Osteoblast (primary cell): Measurements from ENCODE around the gene PSTPIP1. TPM values are rescaled to one million over a fixed set of nuclear protein-coding genes. Genes with fewer than 3 reads are reported as not detected.

Experiments
- DNase-seq: peaks from one replicate; pipeline ENCODE4 v3.0.0; 2011; ENCODE audit warnings: low spot score, mixed read lengths; ENCODE audit not compliant: insufficient read length; ENCODE audit errors: missing footprints
- H2AFZ ChIP-seq: 2 replicates; pipeline ENCODE4 v1.6.0; 2011; ENCODE audit warnings: mild to moderate bottlenecking, low read length
- H3K27ac ChIP-seq: 2 replicates; pipeline ENCODE4 v1.5.1; 2011; ENCODE audit warnings: mild to moderate bottlenecking, low read depth, low read length, moderate library complexity
- H3K27me3 ChIP-seq: 2 replicates; pipeline ENCODE4 v1.6.0; 2012; ENCODE audit warnings: mild to moderate bottlenecking, control low read depth, inconsistent platforms, low read length, moderate library complexity; ENCODE audit not compliant: insufficient read depth
- H3K36me3 ChIP-seq: 2 replicates; pipeline ENCODE4 v1.5.1; 2011; ENCODE audit warnings: mild to moderate bottlenecking, low read length, control low read depth, moderate library complexity; ENCODE audit not compliant: insufficient read depth
- H3K4me1 ChIP-seq: 2 replicates; pipeline ENCODE4 v1.5.1; 2011; ENCODE audit warnings: mild to moderate bottlenecking, low read length, control low read depth, moderate library complexity; ENCODE audit not compliant: insufficient read depth
- H3K4me2 ChIP-seq: 2 replicates; pipeline ENCODE4 v1.6.0; 2011; ENCODE audit warnings: mild to moderate bottlenecking, low read length; ENCODE audit not compliant: insufficient read depth
- H3K4me3 ChIP-seq: fragments of 200-600 bp; sonication (generic); 3 replicates; pipeline ENCODE4 v1.5.1; 2012; ENCODE audit warnings: mild to moderate bottlenecking, low read length, inconsistent platforms; ENCODE audit not compliant: insufficient read depth
- H3K79me2 ChIP-seq: 2 replicates; pipeline ENCODE4 v1.6.0; 2012; ENCODE audit warnings: mild to moderate bottlenecking, low read length, control low read depth, inconsistent platforms; ENCODE audit not compliant: insufficient read depth
- H3K9me3 ChIP-seq: 2 replicates; pipeline ENCODE4 v1.5.1; 2011; ENCODE audit warnings: low read depth, low read length, control low read depth
- H4K20me1 ChIP-seq: 2 replicates; pipeline ENCODE4 v1.6.0; 2012; ENCODE audit warnings: mild to moderate bottlenecking, low read length, control low read depth; ENCODE audit not compliant: insufficient read depth
- total RNA-seq: library from RNA; depleted of rRNA; stranded (reverse); fragments of >200 nt; gene quantifications from 2 replicates; pipeline ENCODE4 v1.2.3, GENCODE V29; 2012
- TF ChIP-seq, protein P1 (sequence below): IDR thresholded peaks from 2 replicates; pipeline ENCODE4 v1.5.1; 2011; ENCODE audit warnings: mild to moderate bottlenecking, low read depth, low read length, moderate library complexity; ENCODE audit errors: extremely low read depth

The PSTPIP1 gene
- total RNA-seq, 1 donor, result not detected

DNA sequence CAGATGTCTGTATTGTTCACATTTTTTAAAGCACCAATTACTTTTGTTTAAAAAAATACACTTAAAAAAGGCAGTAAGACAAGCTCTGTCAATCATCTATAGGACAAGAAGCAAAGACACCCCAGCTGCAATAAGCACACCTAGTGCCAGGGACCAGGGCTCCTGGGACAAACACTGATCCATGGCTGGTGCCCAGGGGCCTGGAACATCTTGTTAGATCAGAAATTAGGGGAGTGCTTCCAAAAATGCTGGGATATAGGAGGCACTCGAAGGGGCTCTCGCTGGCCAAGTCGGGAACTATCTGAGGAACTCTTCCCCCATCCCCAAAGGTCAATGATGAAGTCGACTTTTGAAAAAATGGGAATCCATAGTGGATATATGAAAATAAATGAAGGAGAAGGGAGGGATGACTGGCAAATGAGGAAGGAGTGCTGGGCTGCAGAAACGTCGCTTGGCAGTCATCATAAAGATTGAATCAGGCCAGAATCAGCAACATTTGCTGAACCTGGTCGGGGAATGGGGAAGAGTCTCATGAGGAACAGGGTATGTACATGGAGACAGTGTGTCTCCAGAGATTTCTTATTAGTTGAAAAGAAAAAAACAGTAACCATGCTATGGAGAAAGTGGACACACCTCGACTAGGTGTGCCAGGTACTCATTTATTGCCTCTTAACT lies 47.5 kb downstream of the PSTPIP1 start:
- no peaks in the 10 kb centered on the region for H3K9me3 ChIP-seq
- H3K27ac ChIP-seq, result no peak overlapping the region
- TF ChIP-seq, protein P1, sequence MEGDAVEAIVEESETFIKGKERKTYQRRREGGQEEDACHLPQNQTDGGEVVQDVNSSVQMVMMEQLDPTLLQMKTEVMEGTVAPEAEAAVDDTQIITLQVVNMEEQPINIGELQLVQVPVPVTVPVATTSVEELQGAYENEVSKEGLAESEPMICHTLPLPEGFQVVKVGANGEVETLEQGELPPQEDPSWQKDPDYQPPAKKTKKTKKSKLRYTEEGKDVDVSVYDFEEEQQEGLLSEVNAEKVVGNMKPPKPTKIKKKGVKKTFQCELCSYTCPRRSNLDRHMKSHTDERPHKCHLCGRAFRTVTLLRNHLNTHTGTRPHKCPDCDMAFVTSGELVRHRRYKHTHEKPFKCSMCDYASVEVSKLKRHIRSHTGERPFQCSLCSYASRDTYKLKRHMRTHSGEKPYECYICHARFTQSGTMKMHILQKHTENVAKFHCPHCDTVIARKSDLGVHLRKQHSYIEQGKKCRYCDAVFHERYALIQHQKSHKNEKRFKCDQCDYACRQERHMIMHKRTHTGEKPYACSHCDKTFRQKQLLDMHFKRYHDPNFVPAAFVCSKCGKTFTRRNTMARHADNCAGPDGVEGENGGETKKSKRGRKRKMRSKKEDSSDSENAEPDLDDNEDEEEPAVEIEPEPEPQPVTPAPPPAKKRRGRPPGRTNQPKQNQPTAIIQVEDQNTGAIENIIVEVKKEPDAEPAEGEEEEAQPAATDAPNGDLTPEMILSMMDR, result no peak
- H3K79me2 ChIP-seq, result no peaks in the 10 kb centered on the region
- no peak for DNase-seq
- H3K4me2 ChIP-seq, result no peak overlapping the region
- no peaks in the 10 kb centered on the region for H4K20me1 ChIP-seq
- peaks cover 7% of the 10 kb centered on the region for H3K4me1 ChIP-seq
- no peak overlapping the region for H3K4me3 ChIP-seq
- peaks cover 39% of the 10 kb centered on the region for H3K36me3 ChIP-seq
- no peaks in the 10 kb centered on the region for H3K27me3 ChIP-seq
- no peak overlapping the region for H2AFZ ChIP-seq

DNA sequence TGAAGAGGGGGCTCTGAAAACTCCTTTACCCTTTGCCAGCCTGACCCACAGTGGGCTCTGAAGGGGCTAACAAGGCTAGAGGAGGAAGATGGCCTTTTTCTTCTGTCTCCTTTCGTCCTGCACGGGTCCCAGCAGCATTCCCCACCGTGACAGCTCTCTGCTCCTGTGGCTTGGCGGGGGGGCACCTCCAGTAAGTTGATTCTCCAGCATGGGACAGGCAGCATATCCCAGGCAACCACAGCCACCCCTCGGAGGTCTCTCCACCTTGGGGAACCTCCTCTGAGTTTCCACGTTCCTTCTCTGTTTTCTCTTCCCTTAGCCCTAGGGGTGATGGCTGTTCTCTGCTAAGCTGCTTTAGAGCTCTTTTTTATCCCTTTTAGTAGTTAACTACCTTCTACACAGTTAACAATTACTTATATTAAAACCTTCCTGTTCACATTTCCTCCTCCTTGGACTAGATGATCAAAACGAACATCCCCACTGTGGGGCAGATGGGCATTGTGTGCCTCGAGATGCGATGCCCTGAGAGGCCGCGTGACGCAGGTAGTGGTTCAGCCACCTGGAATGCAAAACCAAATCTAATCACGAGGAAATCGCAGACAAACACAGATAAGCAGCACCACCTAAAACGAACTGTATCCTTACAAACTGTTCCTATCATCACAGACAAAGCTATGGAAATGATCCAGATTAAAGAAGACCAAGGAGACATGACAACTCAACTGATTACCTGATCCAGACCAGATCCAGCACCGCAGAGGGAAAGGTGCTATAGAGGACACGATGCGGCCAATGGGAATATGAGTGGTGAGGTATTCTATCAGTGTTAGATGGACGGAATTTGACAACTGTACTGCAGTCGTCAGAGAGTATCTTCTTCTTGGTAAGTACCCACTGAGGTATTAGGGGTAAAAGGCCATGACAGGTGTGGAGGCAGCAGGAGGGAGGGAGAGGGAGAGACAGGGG lies 48.3 kb downstream of the PSTPIP1 start:
- Histone ChIP-seq H3K4me1 (peaks cover 8% of the 10 kb centered on the region), H3K79me2 (no peaks in the 10 kb centered on the region), H3K27me3 (no peaks in the 10 kb centered on the region), H2AFZ (no peak overlapping the region), H3K9me3 (no peaks in the 10 kb centered on the region), H3K4me3 (no peak overlapping the region), H3K4me2 (no peak overlapping the region), H3K36me3 (peaks cover 40% of the 10 kb centered on the region), H3K27ac (no peak overlapping the region), H4K20me1 (no peaks in the 10 kb centered on the region)
- TF ChIP-seq, protein P1, result no peak
- no peak for DNase-seq

DNA sequence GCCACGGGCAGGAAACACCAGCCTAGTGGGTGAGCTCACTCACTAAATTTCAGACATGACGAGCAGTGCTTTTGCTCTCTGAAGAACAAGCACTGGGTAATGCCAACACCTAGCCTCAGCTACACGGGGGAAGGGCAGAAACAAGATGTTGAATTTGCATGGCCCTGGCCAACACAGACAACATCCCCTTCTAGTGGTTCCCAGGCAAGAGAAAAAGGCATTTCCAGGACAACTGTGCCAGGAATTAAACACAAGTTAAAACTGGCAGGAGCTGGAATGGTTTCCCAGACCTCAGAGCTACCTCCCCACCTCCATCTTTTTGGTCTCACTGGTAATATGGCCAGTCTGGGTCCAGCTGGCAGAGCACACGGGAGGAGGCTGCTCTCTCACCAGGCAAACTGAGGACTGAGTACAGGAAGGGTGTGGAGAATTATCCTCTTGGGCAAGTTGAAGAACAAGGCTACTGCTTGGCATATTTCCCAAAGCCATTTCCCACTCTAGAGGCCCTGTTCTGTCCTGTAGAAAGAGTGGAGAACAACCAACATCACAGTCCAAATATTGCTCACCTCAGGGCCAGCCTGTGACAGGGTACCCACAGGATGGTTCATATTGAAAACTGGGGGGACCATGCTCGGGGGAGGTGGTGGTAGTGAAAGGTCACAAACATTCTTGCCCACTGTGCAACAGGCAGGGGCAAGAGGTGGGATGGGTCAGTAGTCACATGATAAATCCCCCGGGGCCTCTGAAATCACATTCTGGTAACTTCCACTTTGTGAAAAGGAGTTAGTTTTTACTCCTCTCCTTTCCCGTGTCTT lies 49.5 kb downstream of the PSTPIP1 start:
- H2AFZ ChIP-seq, result no peak overlapping the region
- no peak overlapping the region for H3K4me2 ChIP-seq
- TF ChIP-seq, protein P1, result no peak
- H3K4me1 ChIP-seq, result peaks cover 19% of the 10 kb centered on the region
- no peaks in the 10 kb centered on the region for H3K9me3 ChIP-seq
- no peaks in the 10 kb centered on the region for H3K79me2 ChIP-seq
- DNase-seq, result no peak
- no peak overlapping the region for H3K27ac ChIP-seq
- no peak overlapping the region for H3K4me3 ChIP-seq
- H3K36me3 ChIP-seq, result peaks cover 40% of the 10 kb centered on the region
- H3K27me3 ChIP-seq, result no peaks in the 10 kb centered on the region
- H4K20me1 ChIP-seq, result no peaks in the 10 kb centered on the region
